D721Med (cell line): Measurements from ENCODE around the gene MAP3K20.

Experiments
- DNase-seq: peaks from one replicate; pipeline ENCODE4 v3.0.0; 2011; ENCODE audit warnings: low spot score; ENCODE audit not compliant: insufficient read length
- FAIRE-seq: peaks from 2 replicates; lab custom pipeline; 2011; peaks lifted over from hg19 to GRCh38; lab: Jason Lieb, UNC
- CTCF ChIP-seq: IDR thresholded peaks from 2 replicates; pipeline ENCODE4 v1.5.1; 2012; ENCODE audit warnings: mild to moderate bottlenecking, control low read depth; ENCODE audit not compliant: insufficient read depth; ENCODE audit errors: missing control alignments

The MAP3K20 gene

GRCh38 chr2:173149491-173149890 is 73.8 kb downstream of the MAP3K20 start:
- no peak for FAIRE-seq
- no peak for TF ChIP-seq CTCF
- DNase-seq: no peak

- FAIRE-seq (no peak), DNase-seq (no peak)
- no peak for TF ChIP-seq CTCF
Observed at GRCh38 chr2:173150087-173150486, 74.4 kb downstream of the MAP3K20 start.

- no peak for TF ChIP-seq CTCF
- DNase-seq (no peak), FAIRE-seq (no peak)
Observed at GRCh38 chr2:173150963-173151362, 75.3 kb downstream of the MAP3K20 start.

GRCh38 chr2:173151671-173152401 is 76.2 kb downstream of the MAP3K20 start:
- FAIRE-seq (no peak), DNase-seq (no peak)
- no peak for TF ChIP-seq CTCF

- no peak for TF ChIP-seq CTCF
- DNase-seq: no peak
- no peak for FAIRE-seq
Observed at GRCh38 chr2:173153301-173153885, 77.7 kb downstream of the MAP3K20 start.

- DNase-seq: no peak
- TF ChIP-seq CTCF: peak; percentile 1
- FAIRE-seq: no peak
Observed at GRCh38 chr2:173157676-173158293, 82.1 kb downstream of the MAP3K20 start.

GRCh38 chr2:173159791-173160463 is 84.3 kb downstream of the MAP3K20 start:
- FAIRE-seq (no peak), DNase-seq (no peak)
- TF ChIP-seq CTCF: no peak
